GM12892 (cell line): Measurements from ENCODE around the gene GNAI2.

Source experiments
- POLR2AphosphoS5 ChIP-seq: IDR thresholded peaks from 2 replicates; pipeline ENCODE4 v1.6.1; 2011; ENCODE audit warnings: low read depth, low read length, control low read depth
- TAF1 ChIP-seq: IDR thresholded peaks from 2 replicates; pipeline ENCODE4 v1.6.1; 2011; ENCODE audit warnings: low read depth, mild to moderate bottlenecking, control low read depth, low read length, borderline replicate concordance

DNA sequence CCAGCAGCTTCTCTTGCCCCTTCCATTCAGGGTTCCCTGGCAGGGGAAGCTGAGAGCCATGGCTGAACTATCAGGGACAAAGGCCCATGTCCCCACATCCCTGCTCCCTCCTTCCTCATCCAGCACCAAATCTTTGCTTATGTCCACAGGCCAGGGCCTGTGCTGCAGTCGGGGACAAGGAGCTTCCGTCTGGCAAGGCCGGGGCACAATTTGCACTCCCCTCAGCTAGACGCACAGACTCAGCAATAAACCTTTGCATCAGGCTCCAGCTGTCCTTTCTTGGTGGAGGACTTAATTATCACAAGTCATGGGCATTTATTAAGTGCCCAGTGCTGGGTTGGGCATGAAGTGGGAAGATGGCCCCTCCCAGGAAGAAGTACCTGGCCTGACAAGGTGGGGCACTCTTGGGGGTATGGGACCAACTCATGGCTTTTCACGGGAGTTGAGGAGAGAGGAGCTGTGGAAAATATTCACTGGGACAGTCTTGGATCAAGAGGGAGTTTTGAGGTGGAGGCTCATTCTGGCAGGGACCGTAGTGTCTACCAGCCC is 39.7 kb upstream of the GNAI2 start:
- TF ChIP-seq POLR2AphosphoS5 (no peak), TAF1 (no peak)
